Transverse colon (tissue), 4 donors: ENCODE results near the gene ZNF346.

Source experiments
- POLR2A ChIP-seq: fragments of 450-650 bp; IDR thresholded peaks from one replicate; pipeline ENCODE4 v1.6.1; 2016; ENCODE audit warnings: antibody characterized with exemption, mild to moderate bottlenecking, moderate library complexity
- POLR2AphosphoS5 ChIP-seq, 3 donors: sonication (generic); formaldehyde crosslinking; IDR thresholded peaks; one replicate each; pipeline ENCODE4 v1.6.1; 2016; ENCODE audit warnings: antibody characterized with exemption in 3 of 3
- TF ChIP-seq, protein P1 (sequence below), 5 experiments: fragments of 200-600 bp in 3 of 5; fragments of 450-650 bp in 2 of 5; sonication (generic) in 3 of 5; IDR thresholded peaks; 1 replicate in 2 of 5; 2 replicates in 3 of 5; pipeline ENCODE4 v1.5.1; 2016 to 2017; ENCODE audit warnings: antibody characterized with exemption in 5 of 5, inconsistent platforms in 3 of 5, mild to moderate bottlenecking in 2 of 5, moderate library complexity in 1 of 5

DNA sequence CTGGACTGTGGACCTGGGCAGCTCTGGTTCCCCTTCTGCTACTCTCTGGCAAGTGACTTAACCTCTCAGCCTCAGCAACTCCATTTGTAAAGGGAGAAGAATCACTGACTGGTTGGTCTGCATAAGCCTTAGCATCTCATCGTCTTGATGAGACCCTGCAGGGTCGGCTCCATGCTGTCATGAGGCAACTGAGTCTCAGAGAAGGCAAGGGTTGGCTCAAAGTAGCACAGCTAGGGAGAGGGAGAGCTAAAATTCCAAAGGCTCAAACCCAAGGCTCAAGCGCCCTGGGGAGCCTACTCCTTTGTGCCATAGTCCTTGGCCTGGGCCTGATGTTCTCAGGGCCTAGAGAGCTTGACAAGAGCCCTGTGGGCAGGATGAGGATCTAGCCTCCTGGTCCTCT is 68.7 kb downstream of the ZNF346 start:
- TF ChIP-seq POLR2A = no peak
- TF ChIP-seq, protein P1, sequence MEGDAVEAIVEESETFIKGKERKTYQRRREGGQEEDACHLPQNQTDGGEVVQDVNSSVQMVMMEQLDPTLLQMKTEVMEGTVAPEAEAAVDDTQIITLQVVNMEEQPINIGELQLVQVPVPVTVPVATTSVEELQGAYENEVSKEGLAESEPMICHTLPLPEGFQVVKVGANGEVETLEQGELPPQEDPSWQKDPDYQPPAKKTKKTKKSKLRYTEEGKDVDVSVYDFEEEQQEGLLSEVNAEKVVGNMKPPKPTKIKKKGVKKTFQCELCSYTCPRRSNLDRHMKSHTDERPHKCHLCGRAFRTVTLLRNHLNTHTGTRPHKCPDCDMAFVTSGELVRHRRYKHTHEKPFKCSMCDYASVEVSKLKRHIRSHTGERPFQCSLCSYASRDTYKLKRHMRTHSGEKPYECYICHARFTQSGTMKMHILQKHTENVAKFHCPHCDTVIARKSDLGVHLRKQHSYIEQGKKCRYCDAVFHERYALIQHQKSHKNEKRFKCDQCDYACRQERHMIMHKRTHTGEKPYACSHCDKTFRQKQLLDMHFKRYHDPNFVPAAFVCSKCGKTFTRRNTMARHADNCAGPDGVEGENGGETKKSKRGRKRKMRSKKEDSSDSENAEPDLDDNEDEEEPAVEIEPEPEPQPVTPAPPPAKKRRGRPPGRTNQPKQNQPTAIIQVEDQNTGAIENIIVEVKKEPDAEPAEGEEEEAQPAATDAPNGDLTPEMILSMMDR (IDR thresholded peaks at IDR 0.05) = no peak
- no peak for TF ChIP-seq POLR2AphosphoS5 (IDR thresholded peaks at IDR 0.05)
